Sigmoid colon (tissue), 4 donors: Measurements from ENCODE around the gene TNFAIP8.

Experiments used
- POLR2A ChIP-seq, 2 donors: fragments of 450-650 bp; IDR thresholded peaks; one replicate each; pipeline ENCODE4 v1.6.1; 2016; ENCODE audit warnings: antibody characterized with exemption in 2 of 2, mild to moderate bottlenecking in 2 of 2, moderate library complexity in 2 of 2
- POLR2AphosphoS5 ChIP-seq, 4 donors: sonication (generic); formaldehyde crosslinking; IDR thresholded peaks; one replicate each; pipeline ENCODE4 v1.6.1; 2017; ENCODE audit warnings: antibody characterized with exemption in 4 of 4
- TF ChIP-seq, protein P1 (sequence below), 4 experiments: fragments of 450-650 bp in 3 of 4; fragments of 200-600 bp in 1 of 4; IDR thresholded peaks; one replicate each; pipeline ENCODE4 v1.5.1; 2016 to 2019; ENCODE audit warnings: antibody characterized with exemption in 4 of 4, mild to moderate bottlenecking in 3 of 4, moderate library complexity in 2 of 4

DNA sequence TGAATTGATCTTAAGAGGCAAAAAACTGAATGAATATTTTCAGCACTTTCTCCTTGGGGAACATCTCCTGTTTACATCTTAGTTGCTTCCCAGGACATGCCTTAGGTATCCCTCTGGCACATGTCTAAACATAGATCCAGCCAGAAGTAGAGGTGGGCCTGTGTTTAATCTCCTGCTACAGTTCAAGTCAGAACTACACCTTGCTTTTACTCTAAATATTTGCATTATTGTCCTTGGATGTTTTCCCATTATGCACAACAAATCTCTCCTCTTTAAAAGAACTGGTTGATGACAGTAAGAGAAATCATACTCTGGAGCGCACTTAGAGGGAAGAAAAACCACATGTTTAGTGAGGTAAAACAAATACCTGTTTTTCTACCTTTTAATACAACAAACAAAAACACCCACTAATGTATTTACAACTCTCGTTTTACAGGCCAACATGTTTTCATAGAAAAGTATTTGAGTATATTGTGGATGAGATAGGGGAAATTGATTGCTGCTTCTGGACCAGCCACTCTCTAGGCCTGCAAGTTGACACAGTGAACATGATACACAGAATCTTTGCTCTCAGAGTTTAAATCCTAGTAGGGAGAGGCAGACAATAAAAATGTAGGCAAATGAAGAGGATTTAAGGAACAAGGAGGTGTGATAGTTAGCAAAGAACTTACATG, 32.3 kb downstream of the TNFAIP8 start:
- TF ChIP-seq, protein P1, sequence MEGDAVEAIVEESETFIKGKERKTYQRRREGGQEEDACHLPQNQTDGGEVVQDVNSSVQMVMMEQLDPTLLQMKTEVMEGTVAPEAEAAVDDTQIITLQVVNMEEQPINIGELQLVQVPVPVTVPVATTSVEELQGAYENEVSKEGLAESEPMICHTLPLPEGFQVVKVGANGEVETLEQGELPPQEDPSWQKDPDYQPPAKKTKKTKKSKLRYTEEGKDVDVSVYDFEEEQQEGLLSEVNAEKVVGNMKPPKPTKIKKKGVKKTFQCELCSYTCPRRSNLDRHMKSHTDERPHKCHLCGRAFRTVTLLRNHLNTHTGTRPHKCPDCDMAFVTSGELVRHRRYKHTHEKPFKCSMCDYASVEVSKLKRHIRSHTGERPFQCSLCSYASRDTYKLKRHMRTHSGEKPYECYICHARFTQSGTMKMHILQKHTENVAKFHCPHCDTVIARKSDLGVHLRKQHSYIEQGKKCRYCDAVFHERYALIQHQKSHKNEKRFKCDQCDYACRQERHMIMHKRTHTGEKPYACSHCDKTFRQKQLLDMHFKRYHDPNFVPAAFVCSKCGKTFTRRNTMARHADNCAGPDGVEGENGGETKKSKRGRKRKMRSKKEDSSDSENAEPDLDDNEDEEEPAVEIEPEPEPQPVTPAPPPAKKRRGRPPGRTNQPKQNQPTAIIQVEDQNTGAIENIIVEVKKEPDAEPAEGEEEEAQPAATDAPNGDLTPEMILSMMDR (IDR thresholded peaks at IDR 0.05) = no peak
- TF ChIP-seq POLR2AphosphoS5 (IDR thresholded peaks at IDR 0.05) = no peak
- no peak for TF ChIP-seq POLR2A (IDR thresholded peaks at IDR 0.05)
